ENCODE measurements around the gene GPR153. TPM values are rescaled to one million over a fixed set of nuclear protein-coding genes. Genes with fewer than 3 reads are reported as not detected.
A peak's percentile ranks its signal among the peaks of the same experiment; 100 is the strongest.

Gene GPR153
- total RNA-seq, 3 donors from 2014 or later: 20.2 to 28.3 (median 20.4) TPM

- no peak for TF ChIP-seq CTCF (IDR thresholded peaks at IDR 0.05)
- H3K4me3 ChIP-seq: no peak overlapping the region
- no peaks in the 10 kb centered on the region for H3K9me3 ChIP-seq
- DNase-seq: no peak
- intact Hi-C loops (cut with DNase I, micrococcal nuclease): no loop called here
- H3K4me1 ChIP-seq (ENCODE audit: low read depth): peaks cover 28% of the 10 kb centered on the region
- H3K36me3 ChIP-seq (ENCODE audit: low read depth): no peaks in the 10 kb centered on the region
- ATAC-seq: no peak
Observed at GRCh38 chr1:6266641-6267040, 5.7 kb upstream of the GPR153 start.

- no peak for TF ChIP-seq CTCF (IDR thresholded peaks at IDR 0.05)
- Histone ChIP-seq H3K36me3 (ENCODE audit: low read depth) (no peaks in the 10 kb centered on the region), H3K4me1 (ENCODE audit: low read depth) (peaks cover 16% of the 10 kb centered on the region), H3K4me3 (no peak overlapping the region), H3K9me3 (no peaks in the 10 kb centered on the region)
- ATAC-seq (no peak), DNase-seq (no peak)
- intact Hi-C loops (cut with DNase I, micrococcal nuclease): no loop called here
Observed at GRCh38 chr1:6265151-6265550, 4.3 kb upstream of the GPR153 start.

DNA sequence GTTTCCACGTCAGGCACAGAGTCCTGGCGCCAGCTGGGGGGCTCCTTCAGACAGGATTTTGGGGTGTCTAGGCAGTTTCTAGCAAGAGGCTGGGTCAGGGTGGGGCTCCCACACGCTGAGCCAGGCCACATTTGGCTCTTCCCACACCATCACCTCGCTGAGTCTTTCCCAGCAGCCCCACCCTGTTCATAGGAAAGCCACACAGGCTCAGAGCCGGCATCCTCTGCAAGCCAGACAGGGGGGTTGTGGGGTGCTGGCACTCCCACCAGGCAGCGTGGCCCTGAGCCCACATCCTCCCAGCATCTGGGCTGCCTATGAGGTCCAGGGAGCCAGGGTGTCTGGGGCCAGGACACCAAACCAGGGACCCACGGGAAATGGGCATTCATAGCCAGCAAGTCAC is 2.8 kb upstream of the GPR153 start:
- TF ChIP-seq CTCF (IDR thresholded peaks at IDR 0.05): no peak
- H3K36me3 ChIP-seq (ENCODE audit: low read depth): no peaks in the 10 kb centered on the region

DNA sequence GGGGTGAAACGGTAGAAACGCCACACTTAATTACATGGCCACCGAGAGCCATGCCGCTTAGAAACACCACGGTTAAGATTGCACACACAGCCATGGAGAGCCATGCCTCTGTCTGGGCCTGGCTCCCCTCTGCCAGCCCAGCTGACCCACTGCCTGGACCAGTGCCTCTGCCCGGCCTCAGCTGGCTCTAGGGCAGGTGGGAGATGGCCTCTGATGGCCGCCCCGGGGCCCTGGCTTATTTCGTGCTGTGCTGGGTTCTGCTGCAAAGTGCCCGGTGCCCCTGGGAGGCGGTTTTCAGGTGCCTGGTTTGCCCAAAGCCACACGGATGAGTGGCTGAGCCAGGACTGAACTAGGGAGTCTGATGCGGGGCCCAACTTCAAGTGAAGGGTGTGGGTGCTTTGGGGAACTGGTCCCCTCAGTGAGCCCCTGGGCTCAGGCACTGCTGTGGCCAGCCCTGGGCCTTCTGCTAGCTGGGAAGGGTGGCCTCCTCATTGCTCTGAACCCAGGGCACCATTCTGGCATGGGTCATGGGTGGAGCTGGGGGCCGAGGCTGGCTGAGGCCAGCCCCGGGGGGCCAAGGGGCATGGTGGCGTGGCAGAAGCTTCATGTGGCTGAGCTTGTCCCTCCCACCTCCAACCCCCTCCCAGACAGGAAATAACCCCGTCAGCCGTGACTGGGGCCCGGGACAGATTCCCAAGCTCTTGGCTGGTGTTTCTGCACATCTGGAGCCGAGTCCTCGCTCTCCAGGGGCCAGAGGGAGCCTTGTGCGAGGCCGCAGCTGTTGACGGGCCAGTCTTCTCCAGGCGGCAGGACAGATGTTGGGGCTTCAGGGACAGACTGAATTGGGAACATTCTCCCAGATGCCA is 1.9 kb upstream of the GPR153 start:
- Histone ChIP-seq H3K4me3 (no peak overlapping the region), H3K9me3 (no peaks in the 10 kb centered on the region), H3K36me3 (ENCODE audit: low read depth) (no peaks in the 10 kb centered on the region), H3K4me1 (ENCODE audit: low read depth) (peaks cover 16% of the 10 kb centered on the region)
- ATAC-seq (no peak), DNase-seq (peak in 2 of 3 donors; percentile 41 to 55)
- intact Hi-C loops (cut with DNase I, micrococcal nuclease): no loop called here
- TF ChIP-seq CTCF (IDR thresholded peaks at IDR 0.05): no peak

More for the DNA sequence above, 2.8 kb upstream of the GPR153 start:
- no peak for DNase-seq
- Histone ChIP-seq H3K4me1 (ENCODE audit: low read depth) (peaks cover 15% of the 10 kb centered on the region), H3K4me3 (no peak overlapping the region), H3K9me3 (no peaks in the 10 kb centered on the region)
- no peak for ATAC-seq
- intact Hi-C loops (cut with DNase I, micrococcal nuclease): no loop called here

DNA sequence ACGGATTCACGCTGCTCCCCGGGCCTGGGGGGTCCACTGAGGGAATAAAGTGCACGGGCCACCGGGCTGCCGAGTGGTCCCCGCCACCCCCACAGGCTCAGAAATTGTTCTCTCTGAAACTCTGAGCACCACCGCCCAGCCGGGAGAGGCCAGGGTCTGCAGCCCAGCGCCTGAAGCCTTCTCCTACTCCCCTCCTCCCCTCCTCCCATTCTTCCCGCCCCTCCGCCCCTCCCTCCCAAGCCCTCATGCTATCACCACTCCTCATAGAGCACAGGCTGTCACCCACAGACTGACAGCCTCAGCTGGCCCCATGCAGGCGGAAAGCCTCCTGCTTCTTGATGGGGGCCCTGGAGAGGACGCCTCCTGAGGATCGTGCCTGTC is 707 bp upstream of the GPR153 start:
- ATAC-seq: peak; percentile 1

More for the DNA sequence above, 707 bp upstream of the GPR153 start:
- intact Hi-C loops (cut with DNase I, micrococcal nuclease): no loop called here
- Histone ChIP-seq H3K4me3 (no peak overlapping the region), H3K36me3 (ENCODE audit: low read depth) (no peaks in the 10 kb centered on the region), H3K4me1 (ENCODE audit: low read depth) (peaks cover 16% of the 10 kb centered on the region), H3K9me3 (no peaks in the 10 kb centered on the region)
- DNase-seq: no peak
- TF ChIP-seq CTCF (IDR thresholded peaks at IDR 0.05): no peak

All from mucosa of descending colon (tissue), 3 donors.